ENCODE data around the gene KLHL12.

DNA sequence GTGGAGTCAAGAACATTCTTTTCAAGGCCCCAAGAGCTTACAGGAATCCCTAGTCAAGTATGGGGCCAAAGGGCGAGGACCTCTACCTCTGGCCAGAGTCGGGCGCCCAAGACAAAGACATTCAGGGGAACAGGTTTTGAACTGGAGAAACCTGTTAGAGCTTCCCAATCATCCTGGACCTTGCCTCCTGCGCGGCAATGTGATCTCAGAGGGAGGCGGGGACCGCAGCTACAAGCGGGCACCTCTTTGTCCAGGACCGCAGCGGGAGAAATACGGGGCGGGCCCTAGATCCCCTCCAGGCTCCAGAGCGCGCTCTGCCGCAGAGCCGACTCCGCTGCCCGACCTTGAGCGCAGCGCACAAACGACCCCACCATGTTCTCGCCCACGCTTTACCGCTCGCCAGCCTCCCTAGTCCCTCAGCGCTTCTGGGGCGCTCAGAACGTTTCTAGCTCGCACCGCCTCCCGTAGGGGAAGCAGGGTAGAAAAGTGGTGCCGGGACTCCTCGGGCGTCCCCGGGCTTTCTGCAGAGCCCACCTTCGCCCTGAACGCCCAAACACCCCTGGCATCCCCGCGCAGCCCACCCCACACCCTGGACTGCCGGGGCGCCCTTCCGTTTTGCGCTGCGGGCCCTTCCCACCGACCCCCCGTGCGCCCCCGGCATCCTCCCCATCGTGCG lies 66.2 kb downstream of the KLHL12 start:
- TF ChIP-seq CTCF (IDR thresholded peaks at IDR 0.05) (no peak), POLR2AphosphoS5 (IDR thresholded peaks at IDR 0.05) (peak in 1 of 3 donors; percentile 71)

Measured in stomach (tissue), 4 donors.